NCI-H1048 (cell line): ENCODE results near the gene ITPR1.
A peak's percentile ranks its signal among the peaks of the same experiment; 100 is the strongest.
"Not testable (repeated sequence)": the region's sequence is repeated elsewhere in the genome, so short reads cannot be mapped to it uniquely, and the experiment has no call there.

Experiments used
- DNase-seq: peaks from one replicate; lab custom pipeline; 2025; lab: John Stamatoyannopoulos, UW

The ITPR1 gene

GRCh38 chr3:4596612-4597011, 103.5 kb downstream of the ITPR1 start:
- no peak for DNase-seq

DNA sequence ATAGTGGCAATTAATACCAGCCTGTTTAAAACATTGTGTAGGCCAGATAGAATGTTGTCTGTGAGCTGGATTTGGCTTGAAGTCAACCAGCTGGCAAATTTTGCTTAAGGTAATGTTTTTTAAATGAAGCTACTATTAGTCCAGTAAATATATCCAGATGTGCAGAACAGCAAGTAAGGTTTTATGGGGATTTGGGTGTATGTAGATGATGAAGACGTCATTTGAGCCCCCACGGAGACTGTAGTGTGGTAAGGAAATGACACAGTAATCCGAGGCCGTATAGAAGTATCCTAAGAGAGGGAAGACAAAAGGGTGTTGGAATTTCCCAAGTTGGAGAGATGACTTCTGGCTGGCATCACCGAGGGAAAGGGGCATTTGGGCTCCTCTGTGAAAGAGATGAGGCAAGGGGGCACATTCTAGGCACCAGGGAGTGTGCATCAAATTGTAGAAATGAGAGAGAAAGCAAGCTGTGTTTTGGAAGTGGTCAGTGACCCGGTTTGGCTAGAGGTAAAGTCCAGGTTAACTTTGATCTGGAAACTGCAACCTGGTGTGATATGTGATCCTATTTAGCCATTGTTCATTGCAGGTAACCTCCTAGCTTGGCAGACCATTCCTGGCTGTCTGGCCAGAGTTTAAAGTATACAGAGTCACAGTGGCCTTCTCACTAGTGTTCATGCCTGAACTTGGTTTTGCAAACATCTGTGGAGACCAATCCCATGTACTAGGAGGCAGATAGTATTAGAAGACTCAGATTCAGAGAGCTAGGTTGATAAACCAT, 104.2 kb downstream of the ITPR1 start:
- peak; percentile 18 for DNase-seq

- not testable (repeated sequence) for DNase-seq
These were observed 105.1 kb downstream of the ITPR1 start for GRCh38 chr3:4598232-4598631.

DNA sequence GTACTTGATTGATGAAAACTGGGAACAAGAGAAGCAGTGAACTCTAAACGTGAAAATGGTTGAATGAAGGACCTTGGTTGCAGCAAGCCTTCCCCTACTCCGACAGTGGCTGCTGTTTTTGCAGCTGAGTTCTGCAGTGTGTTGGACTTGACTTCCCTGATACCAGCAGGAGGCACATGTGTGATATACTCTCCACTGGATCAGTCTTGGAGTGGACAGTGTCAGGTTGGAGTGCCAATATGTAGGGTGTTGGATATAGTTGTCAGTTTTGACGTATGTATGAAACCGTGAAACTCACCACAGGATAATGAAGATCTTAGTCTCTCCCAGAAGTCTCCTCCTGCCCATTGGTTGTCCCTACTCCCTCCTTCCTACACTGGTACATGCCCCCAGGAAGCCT, 106.5 kb downstream of the ITPR1 start:
- DNase-seq: no peak

- no peak for DNase-seq
These were observed 107.3 kb downstream of the ITPR1 start for GRCh38 chr3:4600493-4600892.

DNA sequence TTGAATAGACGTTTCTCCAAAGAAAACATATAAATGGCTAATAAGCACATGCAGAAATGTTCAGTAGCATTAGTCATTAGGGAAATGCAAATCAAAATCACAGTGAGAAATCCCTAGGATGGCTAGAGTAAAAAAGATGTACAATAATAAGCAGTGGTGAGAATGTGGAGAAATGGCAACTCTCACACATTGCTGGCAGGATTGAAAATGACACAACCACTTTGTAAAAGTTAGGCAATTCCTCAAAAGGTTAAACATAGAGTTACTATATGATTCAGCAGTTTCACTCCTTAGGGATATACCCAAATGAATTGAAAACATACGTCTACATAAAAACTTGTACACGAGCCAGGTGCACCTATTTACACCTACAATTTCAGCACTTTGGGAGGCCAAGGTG, 108.7 kb downstream of the ITPR1 start:
- DNase-seq: no peak

DNA sequence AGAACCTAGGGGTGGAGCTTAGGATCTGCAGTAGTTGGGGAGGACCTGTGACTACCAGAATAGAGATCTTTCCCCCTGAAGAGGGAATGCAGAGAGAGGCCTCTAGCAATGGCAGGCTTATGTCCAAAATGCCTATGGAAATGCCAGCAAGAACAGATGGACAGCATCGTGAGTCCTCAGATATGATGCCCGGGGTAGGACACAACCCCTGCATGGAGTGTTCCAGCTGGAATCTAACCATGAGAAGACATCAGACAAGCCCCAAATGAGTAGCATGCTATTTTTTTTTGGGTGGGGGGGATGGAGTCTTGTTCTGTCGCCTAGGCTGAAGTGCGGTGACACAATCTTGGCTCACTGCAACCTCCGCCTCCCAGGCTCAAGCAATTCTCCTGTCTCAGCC, 111.5 kb downstream of the ITPR1 start:
- DNase-seq: no peak

DNA sequence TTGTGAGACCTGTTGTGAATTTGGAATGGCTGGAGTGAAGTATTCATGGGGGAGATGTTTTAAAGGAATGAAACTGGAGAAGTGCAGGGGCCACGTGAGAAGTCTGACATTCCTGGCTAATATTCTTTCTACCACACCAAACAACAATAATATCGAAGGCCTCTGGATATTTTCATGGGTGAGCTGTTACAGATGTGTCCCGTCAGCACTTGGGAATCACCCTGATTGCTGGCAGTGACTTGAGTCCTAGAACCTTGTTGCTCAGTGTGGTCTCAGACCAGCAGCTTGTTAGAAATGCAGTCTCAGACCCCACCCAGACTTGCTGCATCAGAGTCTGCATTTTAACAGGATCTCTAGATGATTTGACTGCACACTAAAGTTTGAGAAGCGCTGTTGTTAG, 113.8 kb downstream of the ITPR1 start:
- DNase-seq: no peak

DNA sequence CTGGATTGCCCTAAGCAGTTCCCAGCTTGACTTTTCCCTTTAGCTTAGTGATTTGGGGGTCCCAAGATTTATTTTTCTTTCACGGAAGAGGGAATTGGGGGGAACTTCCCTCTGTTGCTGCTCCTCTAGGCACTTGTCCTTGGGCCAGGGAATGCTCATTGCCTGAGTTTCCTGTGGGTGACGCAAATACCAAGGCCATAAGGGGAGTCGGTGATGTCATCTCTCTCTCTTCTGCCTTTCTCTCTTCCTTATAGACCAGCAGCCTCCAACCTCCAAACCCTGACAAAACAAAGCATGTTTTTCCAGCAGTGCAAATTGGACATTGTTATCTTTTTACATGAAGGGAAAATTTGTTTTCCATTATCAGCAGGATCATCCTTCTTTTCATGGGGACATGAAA, 120.2 kb downstream of the ITPR1 start:
- DNase-seq: no peak

DNA sequence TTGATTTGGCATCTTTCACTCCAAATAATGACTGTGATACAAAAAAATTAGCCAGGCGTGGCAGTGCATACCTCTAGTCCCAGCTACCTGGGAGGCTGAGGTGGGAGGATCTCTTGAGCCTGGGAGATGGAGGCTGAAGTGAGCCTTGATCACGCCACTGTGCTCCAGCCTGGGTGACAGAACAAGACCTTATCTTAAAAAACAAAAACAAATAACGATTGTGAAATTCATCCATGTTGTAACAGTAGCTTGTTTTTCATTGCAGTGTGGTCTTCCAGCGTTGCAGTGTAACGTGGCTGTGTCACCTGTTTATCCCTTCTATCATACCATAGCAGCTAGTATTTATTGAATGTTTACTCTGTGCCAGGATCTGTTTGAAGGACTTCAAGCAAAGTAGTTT, 120.9 kb downstream of the ITPR1 start:
- no peak for DNase-seq

- no peak for DNase-seq
These were observed 121.8 kb downstream of the ITPR1 start for GRCh38 chr3:4614927-4615326.

DNA sequence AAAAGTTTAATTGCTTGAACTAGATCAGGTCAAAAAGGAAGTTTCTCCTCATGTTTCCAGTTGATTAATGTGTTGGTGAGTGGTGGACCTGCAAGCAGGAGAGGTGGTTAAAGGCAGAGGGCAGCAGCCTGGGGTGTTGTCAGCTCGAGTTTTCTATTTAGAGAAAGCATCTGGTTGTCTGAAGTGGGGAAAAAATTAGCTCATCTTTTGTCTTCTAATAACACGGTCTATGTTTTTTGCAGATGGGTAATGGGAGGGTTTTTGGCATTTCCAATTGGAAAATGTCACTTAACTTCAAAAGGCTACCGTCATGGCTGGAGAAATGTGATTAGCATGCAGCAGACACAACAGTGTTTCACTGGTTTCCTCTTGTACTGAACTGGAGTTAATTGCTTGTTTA, 122.6 kb downstream of the ITPR1 start:
- DNase-seq: no peak

GRCh38 chr3:4623421-4623999, 130.4 kb downstream of the ITPR1 start:
- no peak for DNase-seq

DNA sequence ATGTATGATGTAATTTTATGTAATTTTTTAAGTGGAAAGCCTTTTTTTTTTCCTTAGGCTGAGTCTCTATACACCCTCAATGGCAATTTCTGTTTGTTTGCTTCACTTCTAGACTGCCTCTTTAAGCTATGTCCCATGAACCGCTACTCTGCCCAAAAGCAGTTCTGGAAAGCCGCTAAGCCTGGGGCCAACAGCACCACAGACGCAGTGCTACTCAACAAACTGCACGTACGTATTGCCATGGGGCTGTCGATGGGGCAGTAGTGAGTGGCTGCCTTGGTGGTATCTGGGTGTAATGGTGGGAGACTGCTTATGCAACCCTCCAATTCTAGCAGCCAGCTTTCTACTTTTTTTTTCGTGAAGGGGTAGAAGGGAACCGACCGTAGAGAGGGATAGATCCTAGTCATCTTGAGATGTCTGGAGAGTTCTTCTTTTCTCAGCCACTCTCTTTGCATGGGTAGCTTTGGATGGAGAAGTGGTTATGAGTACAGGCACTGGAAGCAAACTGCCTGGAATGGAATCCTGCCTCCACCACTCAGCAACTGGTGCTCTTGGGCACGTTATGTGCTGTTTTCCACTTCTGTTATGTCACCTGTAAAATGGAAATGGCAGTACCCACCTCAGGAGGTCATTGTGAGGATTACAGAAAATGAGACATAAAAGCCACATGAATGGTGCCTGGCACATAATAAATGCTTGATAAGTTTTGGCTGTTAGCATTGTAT, 134.7 kb downstream of the ITPR1 start:
- DNase-seq: no peak

- no peak for DNase-seq
These were observed 136.2 kb downstream of the ITPR1 start for GRCh38 chr3:4629095-4630007.

DNA sequence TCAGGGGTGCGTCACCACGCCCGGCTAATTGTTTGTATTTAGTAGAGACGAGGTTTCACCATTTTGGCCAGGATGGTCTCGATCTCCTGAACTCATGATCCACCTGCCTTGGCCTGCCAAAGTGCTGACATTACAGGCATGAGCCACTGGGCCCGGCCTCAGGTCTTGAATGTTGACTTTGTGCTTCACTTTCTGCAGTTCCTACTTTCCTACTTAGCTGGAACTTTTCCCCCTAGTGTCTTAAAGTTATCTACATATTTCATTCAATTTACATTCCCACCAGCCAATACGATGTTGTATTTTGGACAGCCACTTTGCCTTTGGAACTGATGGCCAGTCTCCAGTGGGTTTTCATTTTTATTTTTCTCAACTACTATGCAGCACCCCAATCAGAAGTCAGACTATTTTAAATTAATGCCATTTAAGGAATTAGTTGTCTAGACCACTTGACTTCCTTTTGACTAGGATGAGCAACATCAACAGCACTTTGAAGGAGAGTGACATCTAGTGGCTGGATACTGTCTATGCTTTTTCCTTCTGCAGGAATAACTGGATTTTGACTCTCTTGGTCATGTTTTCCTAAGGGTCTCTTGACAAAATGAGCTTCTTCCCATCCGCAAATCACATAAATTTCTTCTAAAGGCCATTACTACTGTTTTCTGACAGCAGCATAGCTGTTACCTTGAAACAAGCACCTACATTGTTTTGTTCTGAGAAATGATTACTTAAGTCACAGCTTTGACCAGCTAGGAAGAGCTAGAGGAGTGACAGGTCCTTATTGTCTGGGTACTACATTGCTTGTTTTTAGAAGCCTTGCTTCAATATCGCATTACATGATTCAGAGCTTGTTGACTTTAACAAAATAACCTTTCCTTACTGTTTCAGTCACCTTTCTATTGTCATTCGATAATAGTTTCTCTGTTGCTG, 140.2 kb downstream of the ITPR1 start:
- DNase-seq: peak; percentile 2

DNA sequence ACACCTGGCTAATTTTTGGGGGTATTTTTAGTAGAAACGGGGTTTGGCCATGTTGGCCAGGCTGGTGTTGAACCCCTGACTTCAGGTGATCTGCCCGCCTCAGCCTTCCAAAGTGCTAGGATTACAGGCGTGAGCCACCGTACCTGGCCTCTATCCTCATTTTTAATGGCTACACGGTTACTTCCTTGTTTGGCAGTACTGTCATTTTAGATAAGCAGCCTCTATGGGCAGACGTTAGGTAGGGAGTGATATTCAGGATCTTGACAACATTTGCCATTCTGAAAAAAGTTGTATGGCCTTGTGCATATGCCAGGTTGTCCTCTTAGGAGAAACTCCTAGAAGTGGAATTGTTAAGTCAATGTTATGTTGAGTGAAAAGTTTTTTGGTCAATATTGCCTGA, 141.7 kb downstream of the ITPR1 start:
- no peak for DNase-seq

DNA sequence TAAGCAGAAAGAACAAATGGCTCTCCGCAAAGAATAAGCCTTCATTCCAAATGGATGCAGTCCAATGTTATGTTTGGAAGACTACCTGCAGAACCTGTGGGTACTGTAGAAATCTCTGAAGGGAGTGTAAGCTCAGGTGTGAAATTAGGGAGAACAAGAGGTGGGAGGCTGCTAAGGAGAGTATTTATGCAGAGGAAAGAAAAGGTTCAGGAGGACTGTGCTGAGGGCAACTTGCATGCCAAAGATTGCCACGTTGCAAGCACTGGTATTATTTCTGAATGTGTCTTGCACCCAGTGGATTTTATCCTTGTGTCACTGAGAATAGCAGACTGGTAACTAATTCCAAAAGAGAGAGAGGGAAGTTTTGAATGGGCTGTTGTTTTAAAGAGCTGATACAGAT, 144.1 kb downstream of the ITPR1 start:
- DNase-seq: no peak

DNA sequence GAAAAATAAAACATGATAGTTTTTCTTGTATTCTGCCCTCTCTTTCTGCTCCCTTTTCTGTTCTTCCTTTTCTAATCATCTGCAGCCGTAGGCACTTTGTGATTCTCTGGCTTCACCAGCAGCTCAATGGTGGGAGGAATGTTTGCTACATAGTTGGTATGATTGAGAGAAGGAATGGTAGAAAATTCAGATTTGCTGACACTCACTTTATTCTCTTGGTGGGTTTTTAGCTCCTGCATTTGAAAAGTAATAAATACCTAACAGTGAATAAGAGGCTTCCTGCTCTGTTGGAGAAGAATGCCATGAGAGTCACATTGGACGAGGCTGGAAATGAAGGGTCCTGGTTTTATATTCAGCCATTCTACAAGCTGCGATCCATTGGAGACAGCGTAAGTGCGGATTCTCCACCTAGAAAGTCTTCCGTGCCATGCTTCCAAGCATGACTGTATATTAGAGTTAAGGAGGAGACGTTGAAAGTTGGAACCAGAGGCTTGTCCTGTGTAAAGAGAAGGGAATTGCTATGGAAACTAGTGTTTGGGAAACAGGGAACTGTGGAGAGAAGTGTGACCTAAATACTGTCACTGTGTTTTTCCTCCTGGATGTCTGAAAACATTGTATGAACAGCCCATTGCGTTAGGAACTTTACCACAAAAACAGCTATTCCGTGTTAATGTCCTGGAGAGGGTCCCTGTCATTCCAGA, 148.9 kb downstream of the ITPR1 start:
- DNase-seq: no peak

DNA sequence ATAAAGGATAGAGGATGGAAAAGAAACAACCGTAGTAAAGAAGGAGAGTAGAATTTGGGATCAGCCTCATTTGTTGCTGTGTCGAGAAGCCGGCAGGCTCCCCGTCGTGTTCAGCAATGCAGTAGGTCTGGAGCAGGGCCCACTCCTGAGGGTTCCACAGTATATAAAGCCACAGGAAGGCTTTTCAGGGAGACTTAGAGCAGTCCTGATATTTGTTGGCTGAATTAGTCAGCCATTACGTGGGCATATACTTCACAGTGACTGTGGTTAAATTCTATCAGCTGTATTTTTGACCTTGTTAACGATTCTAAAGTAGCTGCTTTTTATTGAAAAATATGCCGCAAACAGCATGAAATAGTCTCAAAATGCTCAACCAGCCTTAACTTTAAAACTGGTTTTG, 149.5 kb downstream of the ITPR1 start:
- no peak for DNase-seq
